ENCODE data around the gene WWOX. TPM values are rescaled to one million over a fixed set of nuclear protein-coding genes. Genes with fewer than 3 reads are reported as not detected.

Gene WWOX
- total and polyA plus RNA-seq, 3 donors from 2014 or later = 20.6 to 76.7 (median 64.1) TPM

- intact Hi-C loops (cut with DNase I; ENCODE audit: low total_unique reads) = no loop called here
- no peak overlapping the region for H3K4me3 ChIP-seq
- TF ChIP-seq, protein P1, sequence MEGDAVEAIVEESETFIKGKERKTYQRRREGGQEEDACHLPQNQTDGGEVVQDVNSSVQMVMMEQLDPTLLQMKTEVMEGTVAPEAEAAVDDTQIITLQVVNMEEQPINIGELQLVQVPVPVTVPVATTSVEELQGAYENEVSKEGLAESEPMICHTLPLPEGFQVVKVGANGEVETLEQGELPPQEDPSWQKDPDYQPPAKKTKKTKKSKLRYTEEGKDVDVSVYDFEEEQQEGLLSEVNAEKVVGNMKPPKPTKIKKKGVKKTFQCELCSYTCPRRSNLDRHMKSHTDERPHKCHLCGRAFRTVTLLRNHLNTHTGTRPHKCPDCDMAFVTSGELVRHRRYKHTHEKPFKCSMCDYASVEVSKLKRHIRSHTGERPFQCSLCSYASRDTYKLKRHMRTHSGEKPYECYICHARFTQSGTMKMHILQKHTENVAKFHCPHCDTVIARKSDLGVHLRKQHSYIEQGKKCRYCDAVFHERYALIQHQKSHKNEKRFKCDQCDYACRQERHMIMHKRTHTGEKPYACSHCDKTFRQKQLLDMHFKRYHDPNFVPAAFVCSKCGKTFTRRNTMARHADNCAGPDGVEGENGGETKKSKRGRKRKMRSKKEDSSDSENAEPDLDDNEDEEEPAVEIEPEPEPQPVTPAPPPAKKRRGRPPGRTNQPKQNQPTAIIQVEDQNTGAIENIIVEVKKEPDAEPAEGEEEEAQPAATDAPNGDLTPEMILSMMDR (IDR thresholded peaks at IDR 0.05) = no peak
These were observed 362.2 kb downstream of the WWOX start for GRCh38 chr16:78461496-78462287.

DNA sequence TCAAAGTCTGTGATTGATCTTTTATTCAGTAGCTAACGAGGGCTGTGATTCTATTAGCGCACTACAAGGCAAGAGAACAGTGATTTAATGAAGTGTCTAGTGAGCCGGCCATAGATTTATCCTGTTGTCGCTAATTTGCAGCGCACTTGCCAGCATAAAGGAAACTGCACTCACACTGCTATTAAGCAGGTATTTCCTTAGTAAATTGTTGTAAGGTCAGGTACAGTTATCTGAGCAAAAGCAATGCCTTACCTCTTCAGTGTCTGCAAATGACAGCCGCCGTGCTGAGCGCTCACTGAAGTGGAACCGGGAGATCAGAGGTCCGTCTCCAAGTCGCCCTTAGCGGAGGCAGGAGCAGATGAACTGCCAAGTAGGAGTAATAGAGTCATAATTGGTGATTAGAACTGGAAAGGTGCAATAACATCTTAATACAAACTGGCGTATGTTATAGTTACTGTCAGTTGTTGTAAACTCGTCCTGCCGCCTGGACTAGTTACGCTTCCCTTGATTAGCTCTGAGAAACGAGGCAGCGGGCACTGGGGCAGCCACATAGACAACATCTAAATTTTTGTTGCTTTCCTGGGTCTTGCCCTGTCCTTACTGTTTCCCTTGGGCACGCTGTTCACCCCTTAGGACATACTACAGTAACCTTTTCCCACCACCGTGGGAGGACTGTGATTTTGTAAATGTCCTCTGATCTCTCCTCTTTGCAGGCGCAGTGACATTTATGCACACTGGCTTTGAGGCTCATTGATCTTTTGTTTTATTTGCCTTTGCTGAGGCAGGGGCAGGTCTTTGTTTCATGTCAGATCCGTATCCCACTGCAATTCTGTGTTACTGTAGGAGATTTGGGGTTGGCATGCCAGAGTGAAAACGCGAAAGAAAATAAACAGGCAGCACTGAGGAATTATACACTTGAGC lies 363.1 kb downstream of the WWOX start:
- TF ChIP-seq, protein P1 (IDR thresholded peaks at IDR 0.05) = no peak
- TF ChIP-seq POLR2A (IDR thresholded peaks at IDR 0.05) = no peak
- whole genome bisulfite sequencing, 2 donors = 88 to 91% methylated on average over 24 of the region's 24 CpGs
- DNase-seq = no peak
- H3K27ac ChIP-seq = no peak overlapping the region
- H3K27me3 ChIP-seq = no peaks in the 10 kb centered on the region
- H3K9me3 ChIP-seq = no peaks in the 10 kb centered on the region
- H3K36me3 ChIP-seq (ENCODE audit: low read depth, missing control alignments) = no peaks in the 10 kb centered on the region
- no peak overlapping the region for H3K4me3 ChIP-seq
- H3K4me1 ChIP-seq = no peaks in the 10 kb centered on the region
- intact Hi-C loops (cut with DNase I; ENCODE audit: low total_unique reads) = no loop called here

More at GRCh38 chr16:78461496-78462287, 362.2 kb downstream of the WWOX start:
- Histone ChIP-seq H3K9me3 (no peaks in the 10 kb centered on the region), H3K36me3 (ENCODE audit: low read depth, missing control alignments) (no peaks in the 10 kb centered on the region), H3K27ac (no peak overlapping the region), H3K4me1 (no peaks in the 10 kb centered on the region), H3K27me3 (no peaks in the 10 kb centered on the region)
- 73 to 76% methylated on average over 9 of the region's 9 CpGs for WGBS, 2 donors
- no peak for DNase-seq

DNA sequence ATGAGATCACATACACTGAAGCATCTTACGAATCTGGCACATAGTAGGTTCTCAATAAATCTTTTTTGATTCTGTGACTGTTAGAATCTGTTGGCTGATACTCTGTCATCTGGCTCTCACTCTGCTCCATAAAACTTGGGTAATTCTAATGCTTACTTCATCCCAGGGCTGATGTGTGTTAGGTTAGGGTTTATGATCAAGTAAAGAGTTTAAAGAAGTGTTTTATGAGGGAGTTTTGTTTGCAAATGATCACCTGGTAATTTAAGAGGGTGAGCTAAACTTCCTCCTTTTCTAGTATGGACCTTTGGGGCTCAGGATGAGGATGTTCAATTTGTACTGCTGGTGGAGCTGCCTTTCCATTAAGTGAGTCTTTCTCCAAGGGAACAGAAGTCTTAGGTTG lies 364.1 kb downstream of the WWOX start:
- no peak overlapping the region for H3K27ac ChIP-seq
- no peaks in the 10 kb centered on the region for H3K36me3 ChIP-seq (ENCODE audit: low read depth, missing control alignments)
- H3K4me3 ChIP-seq = no peak overlapping the region
- H3K27me3 ChIP-seq = no peaks in the 10 kb centered on the region
- DNase-seq = no peak
- H3K9me3 ChIP-seq = no peaks in the 10 kb centered on the region
- TF ChIP-seq POLR2A (IDR thresholded peaks at IDR 0.05) = no peak
- TF ChIP-seq, protein P1 (IDR thresholded peaks at IDR 0.05) = no peak
- no peaks in the 10 kb centered on the region for H3K4me1 ChIP-seq
- 80 to 95% methylated on average over 1 of the region's 1 CpG for WGBS, 2 donors
- intact Hi-C loops (cut with DNase I; ENCODE audit: low total_unique reads) = no loop called here

DNA sequence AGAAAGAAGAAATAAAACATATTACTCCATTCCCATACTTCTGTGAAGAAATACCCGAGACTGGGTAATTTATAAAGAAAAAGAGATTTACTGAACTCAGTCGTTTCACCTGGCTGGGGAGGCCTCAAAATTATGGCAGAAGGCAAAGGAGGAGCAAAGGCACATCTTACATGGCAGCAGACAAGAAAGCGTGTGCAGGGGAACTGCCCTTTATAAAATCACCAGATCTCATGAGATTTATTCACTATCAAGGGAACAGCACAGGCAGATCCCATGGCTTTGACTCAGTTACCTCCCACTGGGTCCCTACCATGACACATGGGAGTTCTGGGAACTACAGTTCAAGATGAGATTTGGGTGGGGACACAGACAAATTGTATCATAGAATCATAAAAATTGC lies 365.4 kb downstream of the WWOX start:
- no peak for DNase-seq
- WGBS, 2 donors = 95 to 96% methylated on average over 3 of the region's 3 CpGs
- Histone ChIP-seq H3K9me3 (no peaks in the 10 kb centered on the region), H3K4me1 (no peaks in the 10 kb centered on the region), H3K27ac (no peak overlapping the region), H3K36me3 (ENCODE audit: low read depth, missing control alignments) (no peaks in the 10 kb centered on the region), H3K27me3 (no peaks in the 10 kb centered on the region), H3K4me3 (no peak overlapping the region)
- TF ChIP-seq POLR2A (IDR thresholded peaks at IDR 0.05) = no peak
- TF ChIP-seq, protein P1 (IDR thresholded peaks at IDR 0.05) = no peak
- intact Hi-C loops (cut with DNase I; ENCODE audit: low total_unique reads) = no loop called here
